Activated CD8-positive, alpha-beta T cell treated with anti-CD3 and anti-CD28 coated beads, Interleukin-2, amount 10 ng/mL, durations not matched to agents 7 days and 5 days (primary cell): ENCODE results near the gene FAM47E. TPM values are rescaled to one million over a fixed set of nuclear protein-coding genes. Genes with fewer than 3 reads are reported as not detected.
"Not testable (repeated sequence)": the region's sequence is repeated elsewhere in the genome, so short reads cannot be mapped to it uniquely, and the experiment has no call there.

Experiments
- ATAC-seq: fragments of 150-1000 bp; cut with Tn5 transposase; one replicate; pipeline ENCODE4 v1.10.0; 2021; ENCODE audit warnings: moderate library complexity
- CTCF ChIA-PET: fragments of 350-600 bp; sonication (Branson Sonifier 250); formaldehyde crosslinking; loops from one replicate; lab custom pipeline; 2021; ENCODE audit warnings: antibody characterized with exemption; lab: Charles Lee
- POLR2A ChIA-PET: fragments of 350-600 bp; sonication (Branson Sonifier 250); formaldehyde crosslinking; loops from one replicate; lab custom pipeline; 2021; ENCODE audit warnings: antibody characterized with exemption; lab: Charles Lee
- DNase-seq: peaks from one replicate; pipeline ENCODE4 v3.0.0-alpha.2; 2020
- H3K27ac Mint-ChIP-seq: one replicate; pipeline ENCODE4 v1.8.0; 2021; ENCODE audit warnings: mild to moderate bottlenecking, mixed read lengths
- H3K27me3 Mint-ChIP-seq: one replicate; pipeline ENCODE4 v1.8.0; 2021; ENCODE audit warnings: low read depth, mixed read lengths
- H3K36me3 Mint-ChIP-seq: one replicate; pipeline ENCODE4 v1.8.0; 2021; ENCODE audit warnings: low read depth, mixed read lengths
- H3K4me1 Mint-ChIP-seq: one replicate; pipeline ENCODE4 v1.8.0; 2021; ENCODE audit warnings: low read depth, mixed read lengths
- H3K4me3 Mint-ChIP-seq: one replicate; pipeline ENCODE4 v1.8.0; 2021; ENCODE audit warnings: mild to moderate bottlenecking, mixed read lengths
- H3K9me3 Mint-ChIP-seq: one replicate; pipeline ENCODE4 v1.8.0; 2022; ENCODE audit warnings: mixed read lengths; ENCODE audit not compliant: insufficient read depth
- total RNA-seq, 2 experiments: library from RNA; stranded (reverse); gene quantifications; one replicate each; pipeline ENCODE4 v1.2.3, GENCODE V29; 2021

Gene FAM47E
- total RNA-seq, 2 experiments from 2014 or later, result not detected

GRCh38 chr4:76283900-76284299 is 32.4 kb downstream of the FAM47E start:
- no peak overlapping the region for H3K27ac Mint-ChIP-seq
- no peaks in the 10 kb centered on the region for H3K36me3 Mint-ChIP-seq
- CTCF ChIA-PET, result interaction anchor here (1.0 kb wide), 1 partner anchor 94 kb away, joined by 5 read pairs; no protein-coding TSS in a partner anchor
- POLR2A ChIA-PET, result no interaction called here
- no peak for DNase-seq
- H3K9me3 Mint-ChIP-seq, result no peaks in the 10 kb centered on the region
- H3K27me3 Mint-ChIP-seq, result peaks cover 23% of the 10 kb centered on the region
- H3K4me1 Mint-ChIP-seq, result no peaks in the 10 kb centered on the region
- no peak for ATAC-seq
- no peak overlapping the region for H3K4me3 Mint-ChIP-seq

- H3K27me3 Mint-ChIP-seq, result peaks cover 27% of the 10 kb centered on the region
- ATAC-seq, H3K9me3 Mint-ChIP-seq, POLR2A ChIA-PET, DNase-seq, H3K27ac Mint-ChIP-seq, H3K4me1 Mint-ChIP-seq, H3K4me3 Mint-ChIP-seq, H3K36me3 Mint-ChIP-seq: not testable (repeated sequence)
- CTCF ChIA-PET, result interaction anchor here (1.2 kb wide), 1 partner anchor 10 kb away, joined by 5 read pairs; no protein-coding TSS in a partner anchor
Measured at GRCh38 chr4:76287811-76288210, 36.3 kb downstream of the FAM47E start.

GRCh38 chr4:76292730-76293129 is 41.2 kb downstream of the FAM47E start:
- Mint-ChIP-seq H3K4me3 (no peak overlapping the region), H3K9me3 (peaks cover 6% of the 10 kb centered on the region), H3K4me1 (no peaks in the 10 kb centered on the region), H3K27ac (no peak overlapping the region), H3K36me3 (no peaks in the 10 kb centered on the region), H3K27me3 (peaks cover 22% of the 10 kb centered on the region)
- ChIA-PET CTCF (no interaction called here), POLR2A (no interaction called here)
- DNase-seq (no peak), ATAC-seq (no peak)

GRCh38 chr4:76293772-76294171 is 42.3 kb downstream of the FAM47E start:
- CTCF ChIA-PET, result no interaction called here
- Mint-ChIP-seq H3K27ac (no peak overlapping the region), H3K27me3 (peaks cover 16% of the 10 kb centered on the region), H3K4me1 (no peaks in the 10 kb centered on the region), H3K36me3 (peaks cover 5% of the 10 kb centered on the region), H3K4me3 (no peak overlapping the region), H3K9me3 (peaks cover 13% of the 10 kb centered on the region)
- ATAC-seq, result no peak
- DNase-seq, result no peak
- POLR2A ChIA-PET, result no interaction called here

- ChIA-PET CTCF (no interaction called here), POLR2A (no interaction called here)
- H3K27ac Mint-ChIP-seq, result no peak overlapping the region
- H3K27me3 Mint-ChIP-seq, result peaks cover 11% of the 10 kb centered on the region
- peaks cover 13% of the 10 kb centered on the region for H3K9me3 Mint-ChIP-seq
- no peak for DNase-seq
- peaks cover 18% of the 10 kb centered on the region for H3K4me1 Mint-ChIP-seq
- peaks cover 8% of the 10 kb centered on the region for H3K36me3 Mint-ChIP-seq
- ATAC-seq, result no peak
- no peak overlapping the region for H3K4me3 Mint-ChIP-seq
Measured at GRCh38 chr4:76296286-76296820, 44.8 kb downstream of the FAM47E start.

GRCh38 chr4:76298227-76298626 is 46.7 kb downstream of the FAM47E start:
- DNase-seq (no peak), ATAC-seq (no peak)
- H3K9me3 Mint-ChIP-seq, result peaks cover 13% of the 10 kb centered on the region
- POLR2A ChIA-PET, result no interaction called here
- H3K27me3 Mint-ChIP-seq, result peaks cover 16% of the 10 kb centered on the region
- CTCF ChIA-PET, result no interaction called here
- H3K36me3 Mint-ChIP-seq, result peaks cover 8% of the 10 kb centered on the region
- H3K4me1 Mint-ChIP-seq, result peaks cover 34% of the 10 kb centered on the region
- no peak overlapping the region for H3K27ac Mint-ChIP-seq
- H3K4me3 Mint-ChIP-seq, result no peak overlapping the region

GRCh38 chr4:76300012-76300411 is 48.5 kb downstream of the FAM47E start:
- ChIA-PET CTCF (no interaction called here), POLR2A (no interaction called here)
- peaks cover 9% of the 10 kb centered on the region for H3K36me3 Mint-ChIP-seq
- H3K4me1 Mint-ChIP-seq, result peaks cover 48% of the 10 kb centered on the region
- H3K27me3 Mint-ChIP-seq, result peaks cover 13% of the 10 kb centered on the region
- H3K4me3 Mint-ChIP-seq, result no peak overlapping the region
- no peak overlapping the region for H3K27ac Mint-ChIP-seq
- no peak for ATAC-seq
- no peak for DNase-seq
- peaks cover 13% of the 10 kb centered on the region for H3K9me3 Mint-ChIP-seq

- H3K4me1 Mint-ChIP-seq, result peaks cover 57% of the 10 kb centered on the region
- peaks cover 13% of the 10 kb centered on the region for H3K9me3 Mint-ChIP-seq
- ATAC-seq (peak; percentile 45), DNase-seq (peak; percentile 58)
- peaks cover 11% of the 10 kb centered on the region for H3K27me3 Mint-ChIP-seq
- CTCF ChIA-PET, result interaction anchor here (0.9 to 2.2 kb wide), 6 partner anchors 17 to 122 kb away, joined by 3 to 8 read pairs (median 4); no protein-coding TSS in a partner anchor
- POLR2A ChIA-PET, result no interaction called here
- peaks cover 9% of the 10 kb centered on the region for H3K36me3 Mint-ChIP-seq
- no peak overlapping the region for H3K4me3 Mint-ChIP-seq
- H3K27ac Mint-ChIP-seq, result peak overlapping the region; percentile 30
Measured at GRCh38 chr4:76301068-76301774, 49.7 kb downstream of the FAM47E start.

GRCh38 chr4:76301775-76302162 is 50.2 kb downstream of the FAM47E start:
- Mint-ChIP-seq H3K36me3 (peaks cover 9% of the 10 kb centered on the region), H3K4me1 (peaks cover 57% of the 10 kb centered on the region), H3K27me3 (peaks cover 11% of the 10 kb centered on the region), H3K4me3 (no peak overlapping the region), H3K9me3 (peaks cover 13% of the 10 kb centered on the region), H3K27ac (no peak overlapping the region)
- ChIA-PET POLR2A (no interaction called here), CTCF (interaction anchor here (0.9 to 2.2 kb wide), 6 partner anchors 17 to 122 kb away, joined by 3 to 8 read pairs (median 4); no protein-coding TSS in a partner anchor)
- DNase-seq (no peak), ATAC-seq (no peak)

GRCh38 chr4:76302826-76303438 is 51.4 kb downstream of the FAM47E start:
- Mint-ChIP-seq H3K36me3 (peaks cover 9% of the 10 kb centered on the region), H3K4me1 (peaks cover 60% of the 10 kb centered on the region), H3K4me3 (no peak overlapping the region), H3K27ac (no peak overlapping the region), H3K9me3 (peaks cover 6% of the 10 kb centered on the region), H3K27me3 (peaks cover 11% of the 10 kb centered on the region)
- ChIA-PET CTCF (interaction anchor here (1.4 to 2.2 kb wide), 2 partner anchors 16 to 74 kb away, joined by 4 to 8 read pairs; no protein-coding TSS in a partner anchor), POLR2A (no interaction called here)
- DNase-seq, result no peak
- no peak for ATAC-seq

GRCh38 chr4:76305033-76305687 is 53.6 kb downstream of the FAM47E start:
- Mint-ChIP-seq H3K27ac (peak overlapping the region; percentile 79), H3K9me3 (no peaks in the 10 kb centered on the region), H3K4me1 (peaks cover 54% of the 10 kb centered on the region), H3K4me3 (peak overlapping the region; percentile 64), H3K27me3 (peaks cover 21% of the 10 kb centered on the region), H3K36me3 (peaks cover 10% of the 10 kb centered on the region)
- DNase-seq (peak; percentile 54), ATAC-seq (peak; percentile 35)
- POLR2A ChIA-PET, result interaction anchor here (0.8 kb wide), 1 partner anchor 49 kb away, joined by 4 read pairs; no protein-coding TSS in a partner anchor
- CTCF ChIA-PET, result interaction anchor here (0.8 to 5.4 kb wide), 5 partner anchors 24 to 125 kb away, joined by 3 to 40 read pairs (median 10); no protein-coding TSS in a partner anchor
